GM12801 (cell line): ENCODE data around the gene ROR2.

ENCODE experiments used
- CTCF ChIP-seq: IDR thresholded peaks from one replicate; pipeline ENCODE4 v1.5.1; 2011; ENCODE audit warnings: control low read depth; ENCODE audit not compliant: insufficient read length; ENCODE audit errors: extremely low read depth

ROR2 gene

GRCh38 chr9:91817493-91818224, 132.4 kb downstream of the ROR2 start:
- no peak for TF ChIP-seq CTCF

- TF ChIP-seq CTCF = no peak
These were observed 132.9 kb downstream of the ROR2 start for GRCh38 chr9:91817106-91817492.

- no peak for TF ChIP-seq CTCF
These were observed 133.7 kb downstream of the ROR2 start for GRCh38 chr9:91816356-91816755.

- no peak for TF ChIP-seq CTCF
These were observed 134.1 kb downstream of the ROR2 start for GRCh38 chr9:91815896-91816295.

- no peak for TF ChIP-seq CTCF
These were observed 135.3 kb downstream of the ROR2 start for GRCh38 chr9:91814753-91815152.

- TF ChIP-seq CTCF = no peak
These were observed 135.8 kb downstream of the ROR2 start for GRCh38 chr9:91814201-91814600.

- TF ChIP-seq CTCF = no peak
These were observed 136.7 kb downstream of the ROR2 start for GRCh38 chr9:91813176-91813795.
